ENCODE results near the gene POU6F1.

DNA sequence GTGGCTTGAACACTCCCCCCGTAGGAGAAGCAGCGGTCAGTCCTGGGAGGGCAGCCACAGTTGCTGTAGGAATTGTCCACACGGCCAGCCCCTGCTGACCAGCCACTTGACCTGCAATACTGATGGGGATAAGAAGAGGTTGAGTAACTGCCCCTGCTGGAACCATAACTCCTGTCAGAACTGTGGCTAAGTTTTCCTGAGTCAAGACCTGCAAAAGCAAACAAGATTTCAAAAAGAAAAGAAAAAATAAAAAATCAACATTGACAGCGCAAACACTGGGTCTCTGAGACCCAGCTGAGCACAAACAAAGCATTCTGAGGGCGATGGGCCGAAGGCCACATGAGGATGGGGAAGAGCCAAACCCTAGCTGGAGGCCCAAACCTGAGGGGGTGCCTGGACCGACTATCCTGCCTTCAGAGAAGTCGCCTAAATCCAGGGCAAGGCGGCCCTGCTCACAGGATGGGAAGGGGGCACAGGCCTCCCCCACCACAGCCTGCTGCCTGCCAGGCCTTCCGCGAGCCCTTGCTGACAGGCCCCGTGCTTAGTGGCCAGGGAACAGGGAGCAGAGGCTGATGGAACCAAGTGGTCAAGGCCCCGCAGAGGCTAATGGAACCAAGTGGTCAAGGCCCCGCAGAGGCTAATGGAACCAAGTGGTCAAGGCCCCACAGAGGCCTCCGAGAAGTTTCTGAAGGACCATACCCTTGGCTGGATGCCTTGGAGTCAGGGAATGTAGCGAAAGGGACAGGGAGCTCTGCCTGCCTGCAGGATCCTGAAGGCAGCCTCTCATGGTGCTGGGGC, 19.1 kb downstream of the POU6F1 start:
- TF ChIP-seq, protein P1, sequence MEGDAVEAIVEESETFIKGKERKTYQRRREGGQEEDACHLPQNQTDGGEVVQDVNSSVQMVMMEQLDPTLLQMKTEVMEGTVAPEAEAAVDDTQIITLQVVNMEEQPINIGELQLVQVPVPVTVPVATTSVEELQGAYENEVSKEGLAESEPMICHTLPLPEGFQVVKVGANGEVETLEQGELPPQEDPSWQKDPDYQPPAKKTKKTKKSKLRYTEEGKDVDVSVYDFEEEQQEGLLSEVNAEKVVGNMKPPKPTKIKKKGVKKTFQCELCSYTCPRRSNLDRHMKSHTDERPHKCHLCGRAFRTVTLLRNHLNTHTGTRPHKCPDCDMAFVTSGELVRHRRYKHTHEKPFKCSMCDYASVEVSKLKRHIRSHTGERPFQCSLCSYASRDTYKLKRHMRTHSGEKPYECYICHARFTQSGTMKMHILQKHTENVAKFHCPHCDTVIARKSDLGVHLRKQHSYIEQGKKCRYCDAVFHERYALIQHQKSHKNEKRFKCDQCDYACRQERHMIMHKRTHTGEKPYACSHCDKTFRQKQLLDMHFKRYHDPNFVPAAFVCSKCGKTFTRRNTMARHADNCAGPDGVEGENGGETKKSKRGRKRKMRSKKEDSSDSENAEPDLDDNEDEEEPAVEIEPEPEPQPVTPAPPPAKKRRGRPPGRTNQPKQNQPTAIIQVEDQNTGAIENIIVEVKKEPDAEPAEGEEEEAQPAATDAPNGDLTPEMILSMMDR (IDR thresholded peaks at IDR 0.05; ENCODE audit: low read length), result no peak
- TF ChIP-seq EZH2phosphoT487 (IDR thresholded peaks at IDR 0.05; ENCODE audit: low read length), result no peak
- TF ChIP-seq EZH2 (optimal IDR thresholded peaks at IDR 0.05; ENCODE audit: low read depth, low read length), result no peak

All from MM.1S (cell line).